Cardiac muscle cell (in vitro differentiated cells and primary cell): ENCODE data around the gene KMT2A. TPM values are rescaled to one million over a fixed set of nuclear protein-coding genes. Genes with fewer than 3 reads are reported as not detected.
A peak's percentile ranks its signal among the peaks of the same experiment; 100 is the strongest.

ENCODE experiments used
- DNase-seq, 2 donors: peaks; one replicate each; pipeline versions ENCODE4 v3.0.0 to v3.0.0-alpha.2; 2010 to 2017; ENCODE audit warnings: low read depth in 1 of 2, low spot score in 1 of 2
- H3K27ac ChIP-seq: fragments of 200-600 bp; sonication (generic); 2 replicates; pipeline ENCODE4 v1.5.1; 2016
- H3K27me3 ChIP-seq: fragments of 200-600 bp; sonication (generic); 2 replicates; pipeline ENCODE4 v1.6.0; 2016; ENCODE audit warnings: control low read depth
- H3K36me3 ChIP-seq: fragments of 200-600 bp; sonication (generic); 2 replicates; pipeline ENCODE4 v1.5.1; 2016; ENCODE audit warnings: control low read depth
- H3K4me1 ChIP-seq: fragments of 200-600 bp; sonication (generic); 2 replicates; pipeline ENCODE4 v1.8.1; 2017; ENCODE audit warnings: low read depth, mild to moderate bottlenecking, mixed run types
- H3K4me3 ChIP-seq: fragments of 200-600 bp; sonication (generic); 2 replicates; pipeline ENCODE4 v1.5.1; 2016; ENCODE audit warnings: mild to moderate bottlenecking
- H3K9me3 ChIP-seq: fragments of 200-600 bp; sonication (generic); 2 replicates; pipeline ENCODE4 v1.5.1; 2017; ENCODE audit warnings: low read depth, mild to moderate bottlenecking, control low read depth
- polyA plus RNA-seq: library from polyadenylated mRNA; unstranded; fragments of >200 nt; fragmentation: Nextera tagmentation; extraction: Ambion mirVana; gene quantifications from 2 replicates; pipeline ENCODE4 v1.2.1, GENCODE V29; 2016
- total RNA-seq: library from RNA; depleted of rRNA; stranded (reverse); fragments of >200 nt; gene quantifications from 2 replicates; pipeline ENCODE4 v1.2.3, GENCODE V29; 2016
- TF ChIP-seq, protein P1 (sequence below): IDR thresholded peaks from 2 replicates; pipeline ENCODE4 v1.5.1; 2012; ENCODE audit warnings: low read depth, mild to moderate bottlenecking, low read length

The KMT2A gene
- total and polyA plus RNA-seq, 2 experiments from 2014 or later: 28.0 to 48.2 TPM

DNA sequence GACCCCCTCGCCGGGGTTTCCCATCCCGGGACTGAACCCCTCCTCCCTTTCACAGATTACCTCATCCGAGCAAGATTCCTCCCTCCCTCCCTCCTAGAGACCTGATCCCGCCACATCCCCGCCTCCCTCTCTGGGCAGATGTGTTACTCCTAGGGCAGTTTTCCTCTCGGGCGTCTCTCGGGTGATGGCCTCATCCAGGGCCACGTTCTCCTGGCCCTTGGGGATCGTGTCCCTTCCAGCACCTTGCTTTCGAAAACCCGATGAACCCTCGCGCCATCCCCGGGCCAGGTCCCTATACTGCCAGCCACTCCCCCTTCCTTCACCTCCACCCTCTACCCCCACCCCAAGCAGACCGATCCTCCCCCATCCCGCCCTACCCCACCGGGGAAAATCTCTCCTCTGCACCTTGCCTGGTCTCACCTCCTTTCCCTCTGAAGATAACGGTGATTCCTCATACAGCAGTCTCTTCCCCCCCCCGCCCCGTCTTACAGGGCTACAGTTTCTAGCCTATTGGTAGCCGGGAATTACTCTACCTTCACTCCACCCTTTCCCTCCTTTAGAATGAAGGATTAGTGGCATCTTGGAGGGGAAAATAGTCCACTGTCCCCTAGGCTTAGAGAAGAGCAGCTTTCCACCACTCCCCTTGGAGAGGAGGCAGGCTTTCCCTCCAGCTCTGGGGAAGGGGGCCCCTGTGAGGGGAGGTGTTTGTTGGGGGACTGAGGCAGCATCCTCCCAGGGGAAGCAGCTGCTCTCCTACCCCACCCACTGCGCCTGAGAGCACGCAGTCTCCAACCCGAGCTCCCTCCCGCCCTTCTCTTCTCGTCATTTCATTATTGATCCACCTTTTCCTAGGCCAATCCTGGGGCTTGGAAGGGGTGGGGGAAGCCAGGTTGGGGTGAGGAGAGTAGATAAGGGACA lies 1.2 kb downstream of the KMT2A start:
- Histone ChIP-seq H3K4me1 (peaks cover 24% of the 10 kb centered on the region), H3K27me3 (no peaks in the 10 kb centered on the region), H3K36me3 (no peaks in the 10 kb centered on the region), H3K27ac (peak overlapping the region; percentile 71), H3K4me3 (peak overlapping the region; percentile 99), H3K9me3 (no peaks in the 10 kb centered on the region)
- peak; percentile 31 to 61 for DNase-seq
- TF ChIP-seq, protein P1, sequence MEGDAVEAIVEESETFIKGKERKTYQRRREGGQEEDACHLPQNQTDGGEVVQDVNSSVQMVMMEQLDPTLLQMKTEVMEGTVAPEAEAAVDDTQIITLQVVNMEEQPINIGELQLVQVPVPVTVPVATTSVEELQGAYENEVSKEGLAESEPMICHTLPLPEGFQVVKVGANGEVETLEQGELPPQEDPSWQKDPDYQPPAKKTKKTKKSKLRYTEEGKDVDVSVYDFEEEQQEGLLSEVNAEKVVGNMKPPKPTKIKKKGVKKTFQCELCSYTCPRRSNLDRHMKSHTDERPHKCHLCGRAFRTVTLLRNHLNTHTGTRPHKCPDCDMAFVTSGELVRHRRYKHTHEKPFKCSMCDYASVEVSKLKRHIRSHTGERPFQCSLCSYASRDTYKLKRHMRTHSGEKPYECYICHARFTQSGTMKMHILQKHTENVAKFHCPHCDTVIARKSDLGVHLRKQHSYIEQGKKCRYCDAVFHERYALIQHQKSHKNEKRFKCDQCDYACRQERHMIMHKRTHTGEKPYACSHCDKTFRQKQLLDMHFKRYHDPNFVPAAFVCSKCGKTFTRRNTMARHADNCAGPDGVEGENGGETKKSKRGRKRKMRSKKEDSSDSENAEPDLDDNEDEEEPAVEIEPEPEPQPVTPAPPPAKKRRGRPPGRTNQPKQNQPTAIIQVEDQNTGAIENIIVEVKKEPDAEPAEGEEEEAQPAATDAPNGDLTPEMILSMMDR: no peak

GRCh38 chr11:118438314-118438931 lies 2.1 kb downstream of the KMT2A start:
- Histone ChIP-seq H3K4me3 (peak overlapping the region; percentile 99), H3K27ac (peak overlapping the region; percentile 71), H3K36me3 (no peaks in the 10 kb centered on the region), H3K4me1 (peaks cover 24% of the 10 kb centered on the region), H3K27me3 (no peaks in the 10 kb centered on the region), H3K9me3 (no peaks in the 10 kb centered on the region)
- DNase-seq: peak; percentile 74 to 86
- TF ChIP-seq, protein P1: no peak

- no peak for DNase-seq
- Histone ChIP-seq H3K4me3 (no peak overlapping the region), H3K36me3 (no peaks in the 10 kb centered on the region), H3K27ac (no peak overlapping the region), H3K27me3 (no peaks in the 10 kb centered on the region), H3K4me1 (peaks cover 18% of the 10 kb centered on the region), H3K9me3 (no peaks in the 10 kb centered on the region)
- TF ChIP-seq, protein P1: no peak
These were observed 3.4 kb downstream of the KMT2A start for GRCh38 chr11:118439646-118440045.

DNA sequence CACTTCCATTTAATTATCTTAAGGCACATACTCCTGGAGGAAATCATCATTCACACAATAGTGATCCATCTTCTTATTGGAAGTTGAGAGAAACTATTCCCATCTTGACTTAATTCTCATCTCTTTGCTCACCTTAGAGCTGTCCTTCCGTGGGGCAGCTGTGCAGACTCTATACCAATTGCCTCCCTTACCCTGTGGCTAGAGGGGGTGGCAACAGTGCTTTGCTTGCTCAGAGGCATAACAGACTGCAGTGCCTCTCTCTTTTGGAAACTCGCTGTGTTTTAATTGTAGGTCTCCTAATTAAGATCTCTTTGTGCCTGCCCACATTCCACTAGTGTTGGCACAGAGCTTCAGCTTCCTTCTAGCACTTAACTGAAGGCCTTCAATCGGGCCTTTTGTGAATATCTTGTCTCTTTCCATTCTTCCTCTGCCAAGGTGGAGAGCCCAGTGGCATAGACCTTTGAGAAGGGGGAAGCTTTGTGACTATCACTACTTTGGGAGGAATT lies 5.5 kb downstream of the KMT2A start:
- TF ChIP-seq, protein P1: no peak
- Histone ChIP-seq H3K27ac (no peak overlapping the region), H3K27me3 (no peaks in the 10 kb centered on the region), H3K9me3 (no peaks in the 10 kb centered on the region), H3K4me1 (peaks cover 18% of the 10 kb centered on the region), H3K36me3 (no peaks in the 10 kb centered on the region), H3K4me3 (no peak overlapping the region)
- DNase-seq: no peak

DNA sequence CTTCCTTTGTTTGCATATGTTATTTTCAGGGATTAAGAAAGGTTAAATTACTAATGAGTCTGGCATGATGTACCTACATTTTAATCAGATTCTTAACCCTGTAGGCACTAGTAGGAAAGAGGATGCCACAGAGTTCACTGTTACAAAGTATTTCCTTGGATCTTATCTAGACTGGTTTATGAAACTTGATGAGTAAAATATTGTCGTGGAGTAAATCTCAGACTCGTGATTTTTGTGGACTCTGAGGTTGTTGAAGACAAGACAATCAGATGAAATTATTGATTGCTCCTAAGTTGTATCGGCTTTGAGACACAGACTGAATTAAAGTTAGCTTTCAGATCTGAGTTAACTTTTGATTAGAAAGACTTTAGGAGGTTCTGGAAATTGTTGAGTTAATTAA lies 6.0 kb downstream of the KMT2A start:
- Histone ChIP-seq H3K4me3 (no peak overlapping the region), H3K36me3 (no peaks in the 10 kb centered on the region), H3K27me3 (no peaks in the 10 kb centered on the region), H3K27ac (no peak overlapping the region), H3K9me3 (no peaks in the 10 kb centered on the region), H3K4me1 (peaks cover 18% of the 10 kb centered on the region)
- TF ChIP-seq, protein P1: no peak
- no peak for DNase-seq
